C4-2B (cell line): Measurements from ENCODE around the gene FHOD3.

Source experiments
- CTCF ChIP-seq: fragments of 450-650 bp; conservative IDR thresholded peaks from 2 replicates; pipeline ENCODE4 v1.5.1; 2017; ENCODE audit warnings: mild to moderate bottlenecking
- ZFX ChIP-seq: fragments of 450-650 bp; IDR thresholded peaks from 2 replicates; pipeline ENCODE4 v1.6.1; 2017

GRCh38 chr18:36772241-36772723, 474.8 kb downstream of the FHOD3 start:
- TF ChIP-seq CTCF, result no peak
- TF ChIP-seq ZFX, result no peak
